ENCODE measurements around the gene BTF3. TPM values are rescaled to one million over a fixed set of nuclear protein-coding genes. Genes with fewer than 3 reads are reported as not detected.

The BTF3 gene
- total RNA-seq: 252 TPM

GRCh38 chr5:73498057-73498992, at the start of gene BTF3:
Gene BTF3, plus strand, starts transcription at chr5:73498442. Its CDS starts 226 bp downstream, at chr5:73498668.

GRCh38 chr5:73448463-73449136, 49.6 kb upstream of the BTF3 start, which contains the start of gene FOXD1:
Gene FOXD1, minus strand, starts transcription at chr5:73448777. Its CDS starts 415 bp downstream, at chr5:73448362.

Other genes starting within 250 kb of the BTF3 start
- 2.1 TPM for gene FOXD1, start 49.7 kb upstream of the BTF3 start, total RNA-seq
- 45.7 TPM for gene ANKRA2, start 67.2 kb downstream of the BTF3 start, total RNA-seq
- 30.0 TPM for gene UTP15, start 67.3 kb downstream of the BTF3 start, total RNA-seq
- 15.0 TPM for gene ARHGEF28, start 127.8 kb downstream of the BTF3 start, total RNA-seq

All from diencephalon (tissue), 1 donor.